ENCODE results near the gene SHROOM1. TPM values are rescaled to one million over a fixed set of nuclear protein-coding genes. Genes with fewer than 3 reads are reported as not detected.

SHROOM1 gene
- total RNA-seq, 1 experiment from 2014 or later = 24.5 TPM

DNA sequence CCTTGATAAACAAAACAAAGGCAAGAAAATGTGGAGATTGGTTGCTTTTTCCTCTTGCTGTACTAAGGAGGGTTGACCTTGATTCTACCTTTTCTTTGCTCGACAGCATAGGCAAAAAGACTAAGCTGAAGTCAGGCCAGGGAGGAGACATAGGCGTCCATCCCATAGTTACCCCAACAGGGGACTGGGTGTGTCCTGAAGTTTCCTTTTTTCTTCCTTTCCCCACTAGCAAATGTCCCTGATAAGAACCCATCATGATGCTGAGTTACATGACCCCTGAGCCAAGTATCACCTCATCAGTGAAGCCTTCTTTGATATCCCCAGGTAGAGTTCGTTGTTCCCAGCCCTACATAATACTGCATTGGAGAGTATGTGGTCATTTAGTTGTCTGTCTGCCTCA, 9.9 kb upstream of the SHROOM1 start:
- no peak overlapping the region for H3K27ac Mint-ChIP-seq (ENCODE audit: unreplicated experiment)
- intact Hi-C loops (cut with micrococcal nuclease; ENCODE audit: unreplicated experiment) = no loop called here
- DNase-seq = no peak
- CTCF ChIA-PET = interaction anchor here (1.1 kb wide), 1 partner anchor 13 kb away, joined by 3 read pairs; no protein-coding TSS in a partner anchor
- TF ChIP-seq, protein P1, sequence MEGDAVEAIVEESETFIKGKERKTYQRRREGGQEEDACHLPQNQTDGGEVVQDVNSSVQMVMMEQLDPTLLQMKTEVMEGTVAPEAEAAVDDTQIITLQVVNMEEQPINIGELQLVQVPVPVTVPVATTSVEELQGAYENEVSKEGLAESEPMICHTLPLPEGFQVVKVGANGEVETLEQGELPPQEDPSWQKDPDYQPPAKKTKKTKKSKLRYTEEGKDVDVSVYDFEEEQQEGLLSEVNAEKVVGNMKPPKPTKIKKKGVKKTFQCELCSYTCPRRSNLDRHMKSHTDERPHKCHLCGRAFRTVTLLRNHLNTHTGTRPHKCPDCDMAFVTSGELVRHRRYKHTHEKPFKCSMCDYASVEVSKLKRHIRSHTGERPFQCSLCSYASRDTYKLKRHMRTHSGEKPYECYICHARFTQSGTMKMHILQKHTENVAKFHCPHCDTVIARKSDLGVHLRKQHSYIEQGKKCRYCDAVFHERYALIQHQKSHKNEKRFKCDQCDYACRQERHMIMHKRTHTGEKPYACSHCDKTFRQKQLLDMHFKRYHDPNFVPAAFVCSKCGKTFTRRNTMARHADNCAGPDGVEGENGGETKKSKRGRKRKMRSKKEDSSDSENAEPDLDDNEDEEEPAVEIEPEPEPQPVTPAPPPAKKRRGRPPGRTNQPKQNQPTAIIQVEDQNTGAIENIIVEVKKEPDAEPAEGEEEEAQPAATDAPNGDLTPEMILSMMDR (IDR thresholded peaks at IDR 0.05; ENCODE audit: unreplicated experiment) = no peak
- no peaks in the 10 kb centered on the region for H3K9me3 Mint-ChIP-seq (ENCODE audit: low read depth, unreplicated experiment)
- H3K4me3 Mint-ChIP-seq (ENCODE audit: low read depth, unreplicated experiment) = no peak overlapping the region
- H3K27me3 Mint-ChIP-seq (ENCODE audit: unreplicated experiment) = no peaks in the 10 kb centered on the region
- H3K4me1 Mint-ChIP-seq (ENCODE audit: low read depth, unreplicated experiment) = peaks cover 29% of the 10 kb centered on the region
- no peaks in the 10 kb centered on the region for H3K36me3 Mint-ChIP-seq (ENCODE audit: insufficient read depth, unreplicated experiment)
- BruUV-seq (replicated peaks) = no TSS peak

DNA sequence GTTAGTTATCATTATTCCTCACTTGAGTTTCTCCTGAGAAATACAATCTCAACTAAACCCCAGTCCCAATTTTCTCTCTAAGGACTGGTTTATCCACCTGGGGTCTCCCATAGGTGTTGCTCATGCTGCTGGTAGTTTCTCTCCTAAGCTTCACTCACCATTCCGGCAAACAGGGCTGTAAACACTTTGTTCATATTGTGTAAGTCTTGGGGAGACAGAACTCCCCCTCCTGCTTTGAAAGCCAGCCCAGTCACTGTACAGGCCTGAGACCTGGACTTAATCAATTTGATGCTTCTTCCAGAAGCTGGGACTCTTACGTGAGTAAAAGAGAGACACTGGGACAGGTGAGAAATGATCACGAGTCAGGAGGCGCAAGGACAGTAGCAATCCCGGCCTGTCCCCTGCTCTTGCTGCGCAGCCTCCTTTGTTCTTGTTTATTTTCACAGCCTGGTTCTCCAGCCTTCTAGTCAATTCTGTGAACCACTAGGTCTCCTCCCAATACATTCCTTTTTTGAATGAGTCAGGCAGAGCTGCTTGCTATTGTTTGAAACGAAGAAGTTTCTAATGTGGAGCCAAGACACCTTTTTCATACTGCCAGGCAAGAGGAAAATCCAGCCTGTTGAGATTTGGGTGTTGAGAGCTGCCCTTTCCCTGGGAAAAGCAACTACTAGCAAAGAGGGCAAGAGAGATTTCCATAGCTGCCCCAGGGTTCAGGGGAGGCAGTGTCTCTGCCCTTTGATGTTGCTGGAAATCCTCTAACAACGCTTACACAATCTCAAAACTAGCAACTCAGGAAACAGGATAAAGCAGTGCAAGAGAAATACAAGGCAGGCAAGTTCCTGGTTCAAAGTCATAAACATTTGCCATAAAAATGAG, 9.2 kb upstream of the SHROOM1 start:
- intact Hi-C loops (cut with micrococcal nuclease; ENCODE audit: unreplicated experiment) = no loop called here
- H3K9me3 Mint-ChIP-seq (ENCODE audit: low read depth, unreplicated experiment) = no peaks in the 10 kb centered on the region
- H3K4me1 Mint-ChIP-seq (ENCODE audit: low read depth, unreplicated experiment) = peaks cover 29% of the 10 kb centered on the region
- no peak overlapping the region for H3K27ac Mint-ChIP-seq (ENCODE audit: unreplicated experiment)
- TF ChIP-seq, protein P1 (IDR thresholded peaks at IDR 0.05; ENCODE audit: unreplicated experiment) = no peak
- no peaks in the 10 kb centered on the region for H3K27me3 Mint-ChIP-seq (ENCODE audit: unreplicated experiment)
- DNase-seq = no peak
- no TSS peak for BruUV-seq (replicated peaks)
- H3K4me3 Mint-ChIP-seq (ENCODE audit: low read depth, unreplicated experiment) = no peak overlapping the region
- H3K36me3 Mint-ChIP-seq (ENCODE audit: insufficient read depth, unreplicated experiment) = no peaks in the 10 kb centered on the region
- CTCF ChIA-PET = interaction anchor here (0.6 to 1.1 kb wide), 2 partner anchors 14 to 204 kb away, joined by 3 to 4 read pairs; no protein-coding TSS in a partner anchor

DNA sequence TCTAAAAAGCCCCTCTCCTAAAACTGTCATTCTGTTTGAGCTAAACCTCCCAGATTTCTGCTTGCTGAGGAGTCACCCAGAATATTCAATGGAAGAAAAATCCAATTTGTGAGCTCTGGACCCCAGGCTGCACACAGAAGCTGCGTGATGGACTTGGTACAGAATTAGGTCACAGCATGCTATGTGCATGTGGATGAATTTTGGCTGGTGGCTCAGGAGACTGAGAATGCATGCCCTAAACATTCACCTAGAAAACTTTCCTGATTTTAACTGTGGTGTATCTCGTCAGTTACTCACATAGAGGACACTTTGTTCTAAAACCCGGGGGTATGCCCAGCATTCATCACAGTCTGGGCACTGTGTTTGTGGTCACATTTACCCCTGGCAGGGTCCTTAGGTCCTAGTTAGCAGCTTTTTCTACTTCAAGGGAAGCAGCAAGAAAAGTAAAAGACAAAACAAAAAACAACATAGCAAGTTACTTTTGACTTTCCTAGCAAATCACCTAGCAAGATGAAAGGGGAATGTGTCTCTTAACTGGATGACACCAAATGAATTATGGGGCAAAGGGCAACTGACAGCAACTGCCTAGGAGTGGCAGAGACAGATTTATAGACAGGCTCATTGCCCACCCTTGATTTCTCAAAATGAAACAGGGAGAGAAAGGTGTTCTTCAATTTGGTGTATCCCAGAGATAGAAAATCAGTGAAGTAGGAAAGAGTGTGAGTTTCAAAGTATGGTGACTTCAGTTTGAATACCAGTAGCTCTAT, 8.3 kb upstream of the SHROOM1 start:
- H3K4me3 Mint-ChIP-seq (ENCODE audit: low read depth, unreplicated experiment) = no peak overlapping the region
- no peaks in the 10 kb centered on the region for H3K27me3 Mint-ChIP-seq (ENCODE audit: unreplicated experiment)
- peaks cover 29% of the 10 kb centered on the region for H3K4me1 Mint-ChIP-seq (ENCODE audit: low read depth, unreplicated experiment)
- no peaks in the 10 kb centered on the region for H3K36me3 Mint-ChIP-seq (ENCODE audit: insufficient read depth, unreplicated experiment)
- DNase-seq = no peak
- TF ChIP-seq, protein P1 (IDR thresholded peaks at IDR 0.05; ENCODE audit: unreplicated experiment) = no peak
- intact Hi-C loops (cut with micrococcal nuclease; ENCODE audit: unreplicated experiment) = no loop called here
- no TSS peak for BruUV-seq (replicated peaks)
- H3K9me3 Mint-ChIP-seq (ENCODE audit: low read depth, unreplicated experiment) = no peaks in the 10 kb centered on the region
- peak overlapping the region; percentile 74 for H3K27ac Mint-ChIP-seq (ENCODE audit: unreplicated experiment)
- CTCF ChIA-PET = interaction anchor here (0.6 to 1.1 kb wide), 2 partner anchors 205 to 410 kb away, joined by 3 to 4 read pairs; no protein-coding TSS in a partner anchor

DNA sequence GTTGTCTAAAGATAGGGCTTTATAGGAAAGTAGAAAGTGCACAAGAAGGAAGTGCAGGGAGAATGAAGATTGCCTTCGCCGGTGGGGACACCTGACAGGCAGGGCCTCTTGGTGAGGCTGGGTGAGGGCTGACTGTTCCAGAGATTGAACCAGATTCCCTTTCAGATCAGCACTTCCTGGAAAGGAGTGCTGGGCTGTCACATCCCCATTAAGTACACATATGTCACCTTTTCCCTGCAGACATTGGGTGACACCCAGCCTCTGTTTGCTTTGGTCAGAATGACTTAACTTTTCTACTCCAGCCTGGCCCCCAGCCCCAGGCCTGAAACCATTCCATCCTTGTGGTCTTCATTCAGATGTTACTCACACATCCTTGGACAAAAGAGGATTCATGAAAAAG, 7.4 kb upstream of the SHROOM1 start:
- peak; percentile 48 for DNase-seq
- Mint-ChIP-seq H3K27ac (ENCODE audit: unreplicated experiment) (peak overlapping the region; percentile 74), H3K9me3 (ENCODE audit: low read depth, unreplicated experiment) (no peaks in the 10 kb centered on the region), H3K27me3 (ENCODE audit: unreplicated experiment) (no peaks in the 10 kb centered on the region), H3K4me1 (ENCODE audit: low read depth, unreplicated experiment) (peaks cover 29% of the 10 kb centered on the region), H3K4me3 (ENCODE audit: low read depth, unreplicated experiment) (peak overlapping the region; percentile 15), H3K36me3 (ENCODE audit: insufficient read depth, unreplicated experiment) (no peaks in the 10 kb centered on the region)
- TF ChIP-seq, protein P1 (IDR thresholded peaks at IDR 0.05; ENCODE audit: unreplicated experiment) = no peak
- intact Hi-C loops (cut with micrococcal nuclease; ENCODE audit: unreplicated experiment) = no loop called here
- BruUV-seq (replicated peaks) = no TSS peak
- CTCF ChIA-PET = interaction anchor here (1.1 kb wide), 1 partner anchor 410 kb away, joined by 3 read pairs; no protein-coding TSS in a partner anchor

Measured in Calu3 (cell line).